NCI-H1436 (cell line): ENCODE results near the gene DOP1B.
"Not testable (repeated sequence)": the region's sequence is repeated elsewhere in the genome, so short reads cannot be mapped to it uniquely, and the experiment has no call there.

ENCODE experiments used
- DNase-seq: peaks from one replicate; lab custom pipeline; 2025; lab: John Stamatoyannopoulos, UW

Gene DOP1B, protein sequence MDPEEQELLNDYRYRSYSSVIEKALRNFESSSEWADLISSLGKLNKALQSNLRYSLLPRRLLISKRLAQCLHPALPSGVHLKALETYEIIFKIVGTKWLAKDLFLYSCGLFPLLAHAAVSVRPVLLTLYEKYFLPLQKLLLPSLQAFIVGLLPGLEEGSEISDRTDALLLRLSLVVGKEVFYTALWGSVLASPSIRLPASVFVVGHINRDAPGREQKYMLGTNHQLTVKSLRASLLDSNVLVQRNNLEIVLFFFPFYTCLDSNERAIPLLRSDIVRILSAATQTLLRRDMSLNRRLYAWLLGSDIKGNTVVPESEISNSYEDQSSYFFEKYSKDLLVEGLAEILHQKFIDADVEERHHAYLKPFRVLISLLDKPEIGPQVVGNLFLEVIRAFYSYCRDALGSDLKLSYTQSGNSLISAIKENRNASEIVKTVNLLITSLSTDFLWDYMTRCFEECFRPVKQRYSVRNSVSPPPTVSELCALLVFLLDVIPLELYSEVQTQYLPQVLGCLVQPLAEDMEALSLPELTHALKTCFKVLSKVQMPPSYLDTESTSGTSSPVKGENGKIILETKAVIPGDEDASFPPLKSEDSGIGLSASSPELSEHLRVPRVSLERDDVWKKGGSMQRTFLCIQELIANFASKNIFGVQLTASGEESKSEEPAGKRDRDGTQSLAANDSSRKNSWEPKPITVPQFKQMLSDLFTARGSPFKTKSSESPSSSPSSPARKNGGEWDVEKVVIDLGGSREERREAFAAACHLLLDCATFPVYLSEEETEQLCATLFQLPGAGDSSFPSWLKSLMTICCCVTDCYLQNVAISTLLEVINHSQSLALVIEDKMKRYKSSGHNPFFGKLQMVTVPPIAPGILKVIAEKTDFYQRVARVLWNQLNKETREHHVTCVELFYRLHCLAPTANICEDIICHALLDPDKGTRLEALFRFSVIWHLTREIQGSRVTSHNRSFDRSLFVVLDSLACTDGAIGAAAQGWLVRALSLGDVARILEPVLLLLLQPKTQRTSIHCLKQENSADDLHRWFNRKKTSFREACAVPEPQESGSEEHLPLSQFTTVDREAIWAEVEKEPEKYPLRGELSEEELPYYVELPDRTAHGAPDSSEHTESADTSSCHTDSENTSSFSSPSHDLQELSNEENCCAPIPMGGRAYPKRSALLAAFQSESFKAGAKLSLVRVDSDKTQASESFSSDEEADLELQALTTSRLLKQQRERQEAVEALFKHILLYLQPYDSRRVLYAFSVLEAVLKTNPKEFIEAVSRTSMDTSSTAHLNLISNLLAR (N-terminal part only)

DNA sequence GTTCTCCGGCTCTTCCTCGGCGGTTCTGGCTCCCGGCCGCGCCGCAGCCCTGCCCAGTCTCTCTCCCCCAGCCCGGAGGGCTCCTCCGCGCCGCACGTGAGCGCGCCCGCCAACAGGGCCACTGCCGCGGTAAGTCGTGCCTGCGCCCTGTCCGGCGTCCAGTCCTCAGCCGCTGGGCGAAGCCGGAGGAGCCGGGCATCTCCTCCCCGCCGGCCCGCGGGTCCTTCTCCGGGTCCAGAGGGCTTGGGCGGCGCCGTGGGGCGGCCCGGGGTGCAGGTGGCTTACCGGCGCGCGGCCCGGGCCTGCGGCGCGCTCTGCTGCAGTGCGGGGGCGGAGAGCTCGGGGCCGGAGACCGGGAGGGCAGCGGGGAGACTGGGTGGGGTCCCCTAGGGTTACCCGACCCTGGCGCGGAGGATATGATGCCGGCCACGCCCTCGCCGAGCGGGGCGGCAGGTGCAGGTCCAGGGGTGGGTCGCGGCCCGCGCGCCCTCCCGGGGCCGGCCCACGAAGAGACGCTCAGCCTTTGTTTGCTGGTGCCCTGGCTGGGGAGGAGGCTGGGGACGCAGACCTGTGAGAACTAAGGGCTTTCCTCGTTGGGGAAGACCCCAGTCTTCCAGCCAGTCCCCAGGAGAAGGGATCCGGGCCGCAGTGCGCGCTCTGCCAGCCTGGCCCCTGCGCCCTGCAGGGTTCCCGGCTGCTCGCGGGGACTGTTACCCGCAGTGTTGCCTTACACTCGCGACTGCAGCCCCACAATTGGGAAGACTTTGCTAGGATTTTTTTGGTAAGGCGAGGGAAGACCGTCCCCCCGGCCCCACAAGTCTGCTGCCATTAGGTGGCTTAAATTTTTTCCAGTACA lies at the start of gene DOP1B:
Gene DOP1B, plus strand, starts transcription at position 10 of the 856 bp plus-strand sequence. CDS start 7,910 bp downstream, outside the sequence.
- DNase-seq: peak; percentile 22

DNA sequence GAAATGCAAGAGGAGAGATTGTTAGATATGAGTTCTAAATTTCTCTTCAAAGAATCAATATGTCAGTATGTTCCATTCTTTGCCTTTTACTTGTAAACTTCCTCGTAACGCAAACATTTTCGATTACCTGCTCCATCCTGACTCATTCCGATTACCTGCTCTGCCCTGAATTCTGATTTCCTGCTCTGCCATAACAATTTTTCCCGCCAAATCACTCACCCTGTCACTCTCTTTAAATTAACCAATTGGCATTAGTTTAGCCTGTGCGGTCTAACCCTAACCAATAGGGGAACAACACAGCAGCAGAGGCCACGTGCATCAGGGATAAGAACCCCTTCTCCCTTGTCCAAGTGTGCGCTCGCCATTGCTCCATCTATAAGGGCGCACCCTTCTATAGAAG lies 46.8 kb upstream of the DOP1B start:
- DNase-seq: no peak

DNA sequence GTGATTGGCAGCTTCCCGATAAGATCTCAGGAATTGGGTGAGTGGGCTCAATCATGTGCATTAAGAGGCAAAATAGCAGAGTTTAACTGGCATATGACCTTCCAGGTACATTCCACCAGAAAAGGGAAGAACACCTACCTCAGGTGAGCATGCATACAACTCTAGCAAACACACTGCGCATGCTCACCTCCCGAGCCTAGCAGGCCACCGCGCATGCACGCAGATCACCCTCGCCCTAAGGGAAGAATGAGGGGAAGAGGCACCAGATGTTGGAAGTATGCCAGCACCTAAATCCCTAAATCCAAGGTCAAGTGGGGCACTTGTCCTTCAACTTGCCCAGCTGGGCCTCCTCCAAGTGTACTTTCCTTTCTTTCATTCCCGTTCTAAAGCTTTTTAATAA lies 45.4 kb upstream of the DOP1B start:
- no peak for DNase-seq

DNA sequence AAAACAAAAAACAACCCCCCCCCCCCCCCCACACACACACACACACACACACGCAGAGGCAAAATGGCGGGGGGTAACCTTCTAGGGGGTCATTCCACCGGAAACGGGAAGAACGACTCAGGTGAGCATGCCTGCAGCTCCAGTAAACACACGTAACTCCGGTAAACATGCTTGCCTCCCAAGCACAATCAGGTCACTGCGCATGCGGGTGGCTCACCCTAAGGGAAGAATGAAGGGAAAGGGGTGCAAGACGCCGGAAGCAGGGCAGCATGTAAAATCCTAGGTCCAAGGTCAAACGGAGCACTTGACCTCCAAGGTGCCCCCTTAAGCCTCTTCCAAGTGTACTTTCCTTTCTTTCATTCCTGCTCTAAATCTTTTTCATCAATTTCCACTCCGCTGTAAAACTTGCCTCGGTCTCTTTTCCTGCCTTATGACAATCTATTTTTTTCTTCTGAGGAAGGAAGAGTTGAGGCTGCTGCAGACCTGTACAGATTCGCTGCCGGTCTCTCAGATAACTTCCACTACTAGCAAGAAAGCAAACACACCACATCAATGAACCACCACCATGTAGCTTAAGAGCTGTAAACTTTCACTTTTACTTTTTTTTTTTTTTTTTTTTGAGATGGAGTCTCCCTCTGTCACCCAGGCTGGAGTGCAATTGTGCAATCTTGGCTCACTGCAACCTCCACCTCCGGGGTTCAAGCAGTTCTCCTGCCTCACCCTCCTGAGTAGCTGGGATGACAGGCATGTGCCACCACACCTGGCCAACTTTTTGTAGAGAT lies 42.8 kb upstream of the DOP1B start:
- DNase-seq: no peak

DNA sequence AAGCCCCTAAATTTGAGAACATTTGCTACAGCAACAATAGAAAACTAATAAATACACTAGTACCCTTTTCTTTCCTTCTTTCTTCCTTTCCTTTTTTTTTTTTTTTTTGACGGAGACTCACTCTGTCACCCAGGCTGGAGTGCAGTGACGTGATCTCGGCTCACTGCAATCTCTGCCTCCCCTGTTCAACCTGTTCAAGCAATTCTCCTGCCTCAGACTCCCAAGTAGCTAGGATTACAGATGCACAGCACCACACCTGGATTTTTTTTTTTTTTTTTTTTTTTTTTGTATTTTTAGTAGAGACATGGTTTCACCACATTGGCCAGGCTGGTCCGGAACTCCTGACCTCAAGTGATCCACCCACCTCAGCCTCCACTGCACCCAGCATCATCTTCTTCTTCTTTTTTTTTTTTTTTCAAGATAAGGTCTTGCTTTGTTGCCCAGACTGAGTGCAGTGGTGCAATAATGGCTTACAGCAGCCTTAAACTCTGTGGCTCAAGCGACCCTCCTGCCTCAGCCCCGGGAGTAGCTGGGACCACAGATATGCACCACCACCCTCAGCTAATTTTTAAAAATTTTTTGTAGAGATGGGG lies 41.4 kb upstream of the DOP1B start:
- no peak for DNase-seq

DNA sequence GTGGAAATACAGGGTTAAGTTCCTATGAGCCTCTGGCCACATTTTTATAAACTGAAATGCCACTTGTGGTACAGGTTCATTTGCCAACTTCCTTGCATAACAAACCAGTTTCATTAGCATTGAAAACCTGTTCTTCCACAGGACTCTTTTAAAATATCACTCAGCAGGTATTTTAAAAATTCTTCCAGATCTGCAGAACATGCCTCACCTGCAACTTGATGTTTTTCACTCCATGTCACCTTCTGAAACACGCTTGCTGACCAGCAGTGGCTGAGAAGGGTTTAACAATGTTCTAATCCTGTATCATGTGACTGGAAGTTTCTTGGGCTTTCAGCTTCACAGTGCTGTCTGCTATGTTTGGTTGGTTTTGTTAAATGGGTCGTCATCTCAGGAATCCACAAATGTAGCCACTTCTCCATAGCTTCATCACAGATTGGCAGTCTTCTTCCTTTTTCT lies 39.3 kb upstream of the DOP1B start:
- DNase-seq: no peak

DNA sequence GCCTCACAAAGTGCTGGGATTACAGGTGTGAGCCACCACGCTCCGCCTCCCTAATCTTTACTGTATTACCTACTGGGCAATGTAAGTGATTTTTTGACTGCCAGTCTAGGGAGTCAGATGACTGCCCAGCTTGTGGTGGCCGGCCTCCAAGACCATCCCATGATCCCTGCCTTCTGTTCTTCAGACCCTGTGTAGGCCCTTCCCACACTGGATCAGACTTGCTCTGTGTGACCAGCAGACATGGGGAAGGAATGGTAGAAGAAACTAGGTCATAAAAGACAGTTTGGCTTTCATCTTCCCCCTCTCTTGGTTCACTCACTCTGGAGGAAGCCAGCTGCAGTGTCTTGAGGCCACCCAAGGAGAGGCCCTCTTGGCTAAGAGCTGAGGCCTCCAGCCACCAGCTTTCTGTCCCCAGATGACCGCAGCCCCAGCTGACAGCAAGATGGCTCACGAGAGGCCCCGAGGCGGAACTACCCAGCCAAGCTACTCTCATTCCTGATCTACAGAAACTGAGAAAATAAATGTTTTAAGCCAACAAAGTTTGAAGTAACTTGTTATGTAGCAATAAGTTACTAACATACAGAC lies 36.2 kb upstream of the DOP1B start:
- no peak for DNase-seq

DNA sequence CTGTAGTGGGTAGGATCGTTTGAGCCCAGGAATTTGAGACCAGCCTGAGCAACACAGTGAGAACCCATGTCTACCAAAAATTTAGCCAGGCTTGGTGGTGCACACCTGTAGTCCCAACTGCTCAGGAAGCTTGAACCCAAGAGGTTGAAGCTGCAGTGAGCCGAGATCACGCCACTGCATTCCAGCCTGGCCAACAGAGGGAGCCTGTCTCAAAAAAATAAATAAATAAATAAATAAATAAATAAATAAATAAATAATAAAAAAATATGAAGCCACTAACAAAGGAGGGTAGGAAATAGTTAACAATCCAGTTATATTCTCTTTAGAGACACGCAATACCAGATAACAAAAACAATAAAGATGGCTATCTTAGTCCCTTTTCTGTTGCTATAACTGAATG lies 33.6 kb upstream of the DOP1B start:
- no peak for DNase-seq

DNA sequence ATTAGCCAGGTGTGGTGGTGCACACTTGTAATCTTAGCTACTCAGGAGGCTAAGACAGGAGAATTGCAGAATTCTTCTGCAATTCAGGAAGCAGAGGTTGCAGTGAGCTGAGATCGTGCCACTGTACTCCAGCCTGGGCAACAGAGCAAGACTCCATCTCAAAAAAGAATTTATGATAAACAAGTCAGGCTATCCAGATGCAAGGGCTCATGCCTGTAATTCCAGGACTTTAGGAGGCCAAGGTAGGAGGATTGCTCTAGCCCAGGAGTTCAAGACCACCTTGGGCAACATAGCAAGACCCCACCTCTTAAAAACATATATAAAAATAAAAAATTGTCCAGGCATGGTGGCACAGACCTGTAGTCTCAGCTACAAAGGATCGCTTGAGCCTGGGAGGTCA lies 32.2 kb upstream of the DOP1B start:
- no peak for DNase-seq

DNA sequence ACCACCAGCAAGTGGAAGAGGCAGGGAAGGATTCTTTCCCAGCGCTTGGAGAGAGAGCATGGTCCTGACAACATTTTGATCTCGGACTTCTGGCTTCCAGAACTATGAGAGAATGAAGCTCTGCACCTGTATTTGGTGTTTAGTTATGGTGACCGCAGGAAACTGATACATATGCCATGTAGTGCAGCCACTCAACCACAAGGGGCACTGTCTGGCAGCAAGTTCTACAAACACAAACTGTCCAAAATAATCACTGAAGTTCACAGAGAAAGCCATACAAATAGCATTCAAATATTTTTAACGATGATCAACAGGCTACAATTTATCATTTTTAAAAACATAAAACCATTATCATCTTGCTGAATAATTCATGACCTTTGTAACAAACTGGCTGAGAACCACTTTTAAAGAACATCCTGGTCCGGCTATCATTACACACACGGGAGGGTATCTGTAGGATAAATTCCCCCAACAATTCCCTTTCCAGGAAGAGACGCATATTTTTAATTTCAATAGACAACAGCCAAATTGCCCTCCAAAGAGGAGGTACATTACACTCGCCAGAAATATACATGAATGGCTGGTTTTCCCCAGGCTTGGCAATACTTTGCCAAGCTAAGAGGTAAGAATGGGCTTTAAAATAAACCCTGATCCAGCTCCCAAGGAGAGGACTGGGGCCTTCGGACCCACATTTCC lies 31.0 kb upstream of the DOP1B start:
- peak; percentile 33 for DNase-seq

DNA sequence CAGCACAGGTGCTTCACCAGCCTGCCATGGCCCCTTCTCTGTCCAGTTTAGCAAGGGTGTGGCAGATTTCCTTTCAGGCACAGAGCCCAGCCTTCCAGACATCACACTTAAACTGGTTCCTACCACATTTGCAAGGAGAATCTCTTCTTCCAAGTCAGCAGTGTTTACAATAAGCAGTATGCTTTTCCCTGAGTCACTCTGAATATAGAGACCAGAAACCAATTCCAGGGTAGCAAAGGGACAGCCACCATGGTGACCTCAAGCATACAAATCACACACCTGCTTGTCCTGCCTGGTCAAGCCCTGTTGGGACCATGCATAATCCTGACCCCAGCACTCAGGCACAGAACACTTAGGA lies 30.4 kb upstream of the DOP1B start:
- no peak for DNase-seq

DNA sequence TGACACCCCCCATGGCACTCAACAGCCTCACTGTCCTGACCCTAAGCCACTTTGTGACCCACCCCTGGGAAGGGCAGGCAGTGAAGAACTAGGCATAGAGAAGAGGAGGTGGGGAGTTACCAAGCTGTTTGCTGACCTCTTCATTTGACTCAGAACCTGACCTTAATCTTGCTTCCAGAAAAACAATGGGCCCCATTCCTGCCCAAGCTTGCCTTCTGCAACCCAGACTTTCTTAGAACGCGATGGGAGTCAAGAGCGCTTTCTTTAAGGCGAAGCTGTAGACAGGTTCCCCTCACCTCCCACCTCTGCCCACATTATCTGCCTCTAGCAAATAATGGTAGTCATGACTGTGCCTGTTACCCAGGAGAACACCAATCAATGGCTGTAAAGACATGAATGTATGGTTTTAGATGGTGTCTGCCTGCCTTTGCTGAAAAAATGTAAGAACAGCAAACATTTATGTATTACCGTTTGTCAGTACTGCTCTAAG lies 30.0 kb upstream of the DOP1B start:
- no peak for DNase-seq

DNA sequence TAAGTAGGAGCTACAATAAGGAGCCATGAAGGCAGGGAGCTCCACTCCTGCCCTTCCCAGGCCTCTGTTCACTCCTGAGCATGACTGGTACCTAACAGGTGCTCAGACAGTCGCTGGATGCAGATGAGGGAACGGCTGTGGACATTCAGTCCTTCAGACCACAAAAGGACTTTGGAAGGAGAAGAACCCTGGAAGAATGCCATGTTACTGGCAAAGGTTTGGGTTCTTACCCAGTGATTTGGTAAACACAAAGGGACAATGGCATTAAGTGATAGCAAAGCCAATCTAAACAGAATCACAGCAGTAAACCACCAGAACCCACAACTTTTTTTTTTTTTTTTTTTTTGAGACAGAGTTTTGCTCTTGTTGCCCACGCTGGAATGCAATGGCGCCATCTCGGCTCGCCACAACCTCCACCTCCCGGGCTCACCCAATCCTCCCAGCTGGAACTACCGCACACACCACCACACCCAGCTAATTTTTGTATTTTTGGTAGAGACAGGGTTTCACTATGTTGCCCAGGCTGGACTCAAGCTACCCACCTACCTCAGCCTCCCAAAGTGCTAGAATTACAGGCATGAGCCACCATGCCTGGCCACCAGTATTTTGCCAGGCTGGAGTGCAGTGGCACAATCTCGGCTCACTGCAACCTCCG lies 29.2 kb upstream of the DOP1B start:
- no peak for DNase-seq

DNA sequence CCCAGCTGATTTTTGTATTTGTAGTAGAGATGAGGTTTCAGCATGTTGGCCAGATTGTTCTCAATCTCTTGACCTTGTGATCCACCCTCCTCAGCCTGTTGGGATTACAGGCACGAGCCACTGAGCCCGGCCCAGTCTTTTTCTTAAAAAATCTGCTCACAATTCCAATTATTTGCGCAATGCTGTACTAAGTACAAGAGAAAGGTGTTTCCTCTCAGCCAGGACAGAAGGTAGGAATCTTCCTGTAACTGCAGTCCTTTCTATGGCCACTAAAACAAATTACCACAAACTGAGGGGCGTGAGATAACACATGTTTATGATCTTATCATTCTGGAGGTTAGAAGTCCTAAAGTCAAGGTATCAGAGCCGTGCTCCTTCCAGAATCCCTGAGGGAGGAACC lies 28.6 kb upstream of the DOP1B start:
- DNase-seq: no peak

DNA sequence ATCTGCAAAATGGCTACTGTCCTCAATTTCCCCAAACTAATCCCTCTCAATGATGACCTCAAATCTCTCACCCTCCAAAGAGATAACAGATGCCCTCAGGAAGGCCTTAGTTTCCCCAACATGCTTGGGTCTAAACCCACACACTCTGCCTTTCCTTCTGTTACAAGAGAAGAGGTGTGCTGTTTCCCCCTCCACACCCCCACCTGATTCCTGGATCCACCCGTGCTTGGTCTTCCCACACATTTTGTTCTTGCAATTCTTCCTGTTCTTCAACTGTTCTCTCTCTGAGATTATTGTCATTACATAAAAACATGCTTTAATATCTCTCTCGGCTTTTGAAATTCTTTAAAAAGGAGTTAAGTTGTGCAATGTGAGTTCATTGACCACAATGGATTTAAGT lies 27.4 kb upstream of the DOP1B start:
- DNase-seq: no peak

DNA sequence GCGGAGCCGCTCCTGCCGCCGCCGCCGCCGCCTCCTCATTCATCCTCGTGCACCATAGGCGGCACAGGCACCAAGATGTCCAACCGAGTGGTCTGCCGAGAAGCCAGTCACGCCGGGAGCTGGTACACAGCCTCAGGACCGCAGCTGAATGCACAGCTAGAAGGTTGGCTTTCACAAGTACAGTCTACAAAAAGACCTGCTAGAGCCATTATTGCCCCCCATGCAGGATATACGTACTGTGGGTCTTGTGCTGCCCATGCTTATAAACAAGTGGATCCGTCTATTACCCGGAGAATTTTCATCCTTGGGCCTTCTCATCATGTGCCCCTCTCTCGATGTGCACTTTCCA lies 26.2 kb upstream of the DOP1B start:
- DNase-seq: not testable (repeated sequence)

DNA sequence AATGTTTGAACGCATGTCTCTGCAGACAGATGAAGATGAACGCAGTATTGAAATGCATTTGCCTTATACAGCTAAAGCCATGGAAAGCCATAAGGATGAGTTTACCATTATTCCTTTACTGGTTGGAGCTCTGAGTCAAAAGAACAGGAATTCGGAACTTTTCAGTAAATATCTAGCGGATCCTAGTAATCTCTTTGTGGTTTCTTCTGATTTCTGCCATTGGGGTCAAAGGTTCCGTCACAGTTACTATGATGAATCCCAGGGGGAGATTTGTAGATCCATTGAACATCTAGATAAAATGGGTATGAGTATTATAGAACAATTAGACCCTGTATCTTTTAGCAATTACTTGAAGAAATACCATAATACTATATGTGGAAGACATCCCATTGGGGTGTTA lies 25.8 kb upstream of the DOP1B start:
- DNase-seq: not testable (repeated sequence)

DNA sequence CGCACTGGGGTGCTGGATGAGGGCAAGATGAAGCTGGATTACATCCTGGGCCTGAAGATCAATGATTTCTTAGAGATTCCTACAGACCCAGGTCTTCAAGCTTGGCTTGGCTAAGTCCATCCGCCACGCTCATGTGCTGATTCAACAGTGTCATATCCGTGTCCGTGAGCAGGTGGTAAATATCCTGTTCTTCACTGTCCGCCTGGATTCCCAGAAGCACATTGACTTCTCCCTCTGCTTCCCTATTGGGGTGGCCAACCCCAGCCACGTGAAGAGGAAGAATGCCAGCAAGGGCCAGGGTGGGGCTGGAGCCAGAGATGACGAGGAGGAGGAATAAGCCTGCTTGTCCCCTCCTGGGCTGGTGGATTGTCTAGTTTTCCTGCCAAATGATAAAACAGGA lies 23.9 kb upstream of the DOP1B start:
- DNase-seq: no peak
